Panc1 (cell line): Measurements from ENCODE around the gene NLRP1.

Source experiments
- CTCF ChIP-seq: fragments of 450-650 bp; IDR thresholded peaks from 2 replicates; pipeline ENCODE4 v1.5.1; 2017; ENCODE audit warnings: mild to moderate bottlenecking
- POLR2AphosphoS5 ChIP-seq: IDR thresholded peaks from 2 replicates; pipeline ENCODE4 v1.6.1; 2012; ENCODE audit warnings: mild to moderate bottlenecking, low read depth, low read length, moderate library complexity
- SIN3A ChIP-seq: IDR thresholded peaks from 2 replicates; pipeline ENCODE4 v1.6.1; 2012; ENCODE audit warnings: low read depth, mild to moderate bottlenecking, low read length, moderate library complexity, borderline replicate concordance; ENCODE audit not compliant: insufficient read depth
- TCF7L2 ChIP-seq: IDR thresholded peaks from 2 replicates; pipeline ENCODE4 v1.6.1; 2011; ENCODE audit warnings: mild to moderate bottlenecking, low read depth, low read length, inconsistent platforms
- TF ChIP-seq, protein P1 (sequence below), 2 experiments: IDR thresholded peaks; 2 replicates each; pipeline ENCODE4 v1.6.1; 2011 to 2012; ENCODE audit warnings: low read depth in 2 of 2, control low read depth in 1 of 2, low read length in 1 of 2, mild to moderate bottlenecking in 1 of 2, moderate library complexity in 1 of 2; ENCODE audit not compliant: insufficient read depth in 1 of 2

GRCh38 chr17:5513628-5514027 is 70.7 kb downstream of the NLRP1 start:
- TF ChIP-seq CTCF (no peak), SIN3A (no peak), POLR2AphosphoS5 (no peak), TCF7L2 (no peak)
- TF ChIP-seq, protein P1, sequence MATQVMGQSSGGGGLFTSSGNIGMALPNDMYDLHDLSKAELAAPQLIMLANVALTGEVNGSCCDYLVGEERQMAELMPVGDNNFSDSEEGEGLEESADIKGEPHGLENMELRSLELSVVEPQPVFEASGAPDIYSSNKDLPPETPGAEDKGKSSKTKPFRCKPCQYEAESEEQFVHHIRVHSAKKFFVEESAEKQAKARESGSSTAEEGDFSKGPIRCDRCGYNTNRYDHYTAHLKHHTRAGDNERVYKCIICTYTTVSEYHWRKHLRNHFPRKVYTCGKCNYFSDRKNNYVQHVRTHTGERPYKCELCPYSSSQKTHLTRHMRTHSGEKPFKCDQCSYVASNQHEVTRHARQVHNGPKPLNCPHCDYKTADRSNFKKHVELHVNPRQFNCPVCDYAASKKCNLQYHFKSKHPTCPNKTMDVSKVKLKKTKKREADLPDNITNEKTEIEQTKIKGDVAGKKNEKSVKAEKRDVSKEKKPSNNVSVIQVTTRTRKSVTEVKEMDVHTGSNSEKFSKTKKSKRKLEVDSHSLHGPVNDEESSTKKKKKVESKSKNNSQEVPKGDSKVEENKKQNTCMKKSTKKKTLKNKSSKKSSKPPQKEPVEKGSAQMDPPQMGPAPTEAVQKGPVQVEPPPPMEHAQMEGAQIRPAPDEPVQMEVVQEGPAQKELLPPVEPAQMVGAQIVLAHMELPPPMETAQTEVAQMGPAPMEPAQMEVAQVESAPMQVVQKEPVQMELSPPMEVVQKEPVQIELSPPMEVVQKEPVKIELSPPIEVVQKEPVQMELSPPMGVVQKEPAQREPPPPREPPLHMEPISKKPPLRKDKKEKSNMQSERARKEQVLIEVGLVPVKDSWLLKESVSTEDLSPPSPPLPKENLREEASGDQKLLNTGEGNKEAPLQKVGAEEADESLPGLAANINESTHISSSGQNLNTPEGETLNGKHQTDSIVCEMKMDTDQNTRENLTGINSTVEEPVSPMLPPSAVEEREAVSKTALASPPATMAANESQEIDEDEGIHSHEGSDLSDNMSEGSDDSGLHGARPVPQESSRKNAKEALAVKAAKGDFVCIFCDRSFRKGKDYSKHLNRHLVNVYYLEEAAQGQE (IDR thresholded peaks at IDR 0.05; ENCODE audit: insufficient read depth in 1 of 2, low read depth in 2 of 2, low read length in 1 of 2) = no peak
